ENCODE measurements around the gene FTH1.

FTH1 gene

DNA sequence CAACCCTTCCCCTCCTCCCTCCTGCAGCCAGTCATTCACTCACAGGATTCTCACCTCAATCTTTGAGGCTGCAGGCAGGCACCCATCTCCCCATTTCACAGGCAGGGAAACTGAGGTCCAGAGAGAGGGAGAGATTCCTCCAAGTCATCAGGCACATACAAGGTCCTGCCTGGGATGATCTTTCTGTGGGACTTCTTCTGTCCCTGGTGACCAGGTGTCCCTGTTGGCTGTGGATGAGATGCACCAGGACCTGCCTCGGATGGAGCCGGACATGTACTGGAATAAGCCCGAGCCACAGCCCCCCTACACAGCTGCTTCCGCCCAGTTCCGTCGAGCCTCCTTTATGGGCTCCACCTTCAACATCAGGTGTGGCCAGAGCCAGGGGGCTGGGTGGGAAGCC lies 7.8 kb downstream of the FTH1 start:
- Histone ChIP-seq H3K4me3 (ENCODE audit: low read length) (no peak overlapping the region), H4K20me1 (ENCODE audit: control insufficient read depth, insufficient read depth, low read depth, low read length) (peaks cover 17% of the 10 kb centered on the region), H3F3A (ENCODE audit: control insufficient read depth, insufficient read depth) (peaks cover 10% of the 10 kb centered on the region), H3K36me3 (ENCODE audit: control insufficient read depth, low read length) (peaks cover 23% of the 10 kb centered on the region), H3K4me2 (ENCODE audit: low read length) (no peak overlapping the region), H3K79me2 (ENCODE audit: control insufficient read depth, low read length) (no peaks in the 10 kb centered on the region), H3K4me1 (ENCODE audit: control insufficient read depth, low read length) (peaks cover 20% of the 10 kb centered on the region), H3K27me3 (ENCODE audit: control insufficient read depth, low read length) (no peaks in the 10 kb centered on the region; the same call in 1 of the 2 replicates), H3K9me2 (replicated peaks; ENCODE audit: control insufficient read depth, low read length) (no peaks in the 10 kb centered on the region), H3K27ac (ENCODE audit: low read depth, low read length) (no peak overlapping the region), H3K9me3 (ENCODE audit: control insufficient read depth, insufficient read depth, low read length) (no peaks in the 10 kb centered on the region)
- TF ChIP-seq EZH2phosphoT487 (IDR thresholded peaks at IDR 0.05; ENCODE audit: borderline replicate concordance, low read length), result no peak
- TF ChIP-seq, protein P1, sequence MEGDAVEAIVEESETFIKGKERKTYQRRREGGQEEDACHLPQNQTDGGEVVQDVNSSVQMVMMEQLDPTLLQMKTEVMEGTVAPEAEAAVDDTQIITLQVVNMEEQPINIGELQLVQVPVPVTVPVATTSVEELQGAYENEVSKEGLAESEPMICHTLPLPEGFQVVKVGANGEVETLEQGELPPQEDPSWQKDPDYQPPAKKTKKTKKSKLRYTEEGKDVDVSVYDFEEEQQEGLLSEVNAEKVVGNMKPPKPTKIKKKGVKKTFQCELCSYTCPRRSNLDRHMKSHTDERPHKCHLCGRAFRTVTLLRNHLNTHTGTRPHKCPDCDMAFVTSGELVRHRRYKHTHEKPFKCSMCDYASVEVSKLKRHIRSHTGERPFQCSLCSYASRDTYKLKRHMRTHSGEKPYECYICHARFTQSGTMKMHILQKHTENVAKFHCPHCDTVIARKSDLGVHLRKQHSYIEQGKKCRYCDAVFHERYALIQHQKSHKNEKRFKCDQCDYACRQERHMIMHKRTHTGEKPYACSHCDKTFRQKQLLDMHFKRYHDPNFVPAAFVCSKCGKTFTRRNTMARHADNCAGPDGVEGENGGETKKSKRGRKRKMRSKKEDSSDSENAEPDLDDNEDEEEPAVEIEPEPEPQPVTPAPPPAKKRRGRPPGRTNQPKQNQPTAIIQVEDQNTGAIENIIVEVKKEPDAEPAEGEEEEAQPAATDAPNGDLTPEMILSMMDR (IDR thresholded peaks at IDR 0.05; ENCODE audit: low read depth, low read length, poor library complexity, severe bottlenecking), result no peak

DNA sequence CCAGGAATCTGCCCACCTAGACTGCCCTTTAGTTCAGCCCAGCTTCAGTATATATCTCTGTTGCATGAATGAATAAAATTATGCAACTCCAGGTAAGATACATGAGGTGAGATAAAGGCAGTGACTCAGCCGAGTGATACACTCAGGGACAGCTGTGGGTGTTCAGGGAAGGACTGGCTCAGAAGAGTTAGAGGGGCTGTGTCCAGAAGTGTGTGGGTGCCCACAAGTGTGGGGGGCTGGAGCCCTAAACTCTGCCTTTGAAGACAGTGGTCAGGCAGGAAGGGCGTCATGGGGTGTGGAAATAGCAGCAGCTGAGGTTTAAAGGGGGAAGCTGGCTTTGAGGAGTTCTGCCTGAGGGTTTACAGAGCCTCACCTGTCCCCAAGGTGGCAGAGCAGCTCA lies 8.3 kb downstream of the FTH1 start:
- TF ChIP-seq, protein P1 (IDR thresholded peaks at IDR 0.05; ENCODE audit: low read depth, low read length, poor library complexity, severe bottlenecking), result no peak
- Histone ChIP-seq H3K36me3 (ENCODE audit: control insufficient read depth, low read length) (peaks cover 17% of the 10 kb centered on the region), H3F3A (ENCODE audit: control insufficient read depth, insufficient read depth) (peaks cover 7% of the 10 kb centered on the region), H3K4me1 (ENCODE audit: control insufficient read depth, low read length) (peaks cover 15% of the 10 kb centered on the region), H3K4me3 (ENCODE audit: low read length) (no peak overlapping the region), H3K27me3 (ENCODE audit: control insufficient read depth, low read length) (no peaks in the 10 kb centered on the region; the same call in 1 of the 2 replicates), H3K9me2 (replicated peaks; ENCODE audit: control insufficient read depth, low read length) (no peaks in the 10 kb centered on the region), H3K9me3 (ENCODE audit: control insufficient read depth, insufficient read depth, low read length) (no peaks in the 10 kb centered on the region), H3K27ac (ENCODE audit: low read depth, low read length) (no peak overlapping the region), H3K4me2 (ENCODE audit: low read length) (no peak overlapping the region), H4K20me1 (ENCODE audit: control insufficient read depth, insufficient read depth, low read depth, low read length) (peaks cover 13% of the 10 kb centered on the region), H3K79me2 (ENCODE audit: control insufficient read depth, low read length) (no peaks in the 10 kb centered on the region)

DNA sequence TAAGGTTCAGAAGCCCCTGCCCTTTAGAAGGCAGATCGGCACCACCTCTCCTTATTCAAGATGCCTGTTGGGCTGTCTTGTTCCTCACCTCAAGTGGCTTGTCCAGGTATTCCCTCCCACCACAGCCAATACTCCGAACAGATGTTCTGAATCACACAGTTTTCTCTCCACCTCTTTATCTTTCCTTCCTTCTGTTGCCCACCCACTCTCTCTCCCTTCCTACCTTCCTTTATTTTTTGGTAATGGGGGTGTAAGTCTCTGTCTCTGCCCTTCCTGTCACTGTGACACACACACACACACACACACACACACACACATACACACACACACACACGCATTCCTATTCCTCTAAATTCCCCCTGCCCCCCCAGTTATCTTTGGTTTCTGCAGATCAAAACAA lies 8.8 kb downstream of the FTH1 start:
- Histone ChIP-seq H3F3A (ENCODE audit: control insufficient read depth, insufficient read depth) (peaks cover 1% of the 10 kb centered on the region), H3K9me3 (ENCODE audit: control insufficient read depth, insufficient read depth, low read length) (no peaks in the 10 kb centered on the region), H3K4me3 (ENCODE audit: low read length) (no peak overlapping the region), H3K9me2 (replicated peaks; ENCODE audit: control insufficient read depth, low read length) (no peaks in the 10 kb centered on the region), H3K79me2 (ENCODE audit: control insufficient read depth, low read length) (no peaks in the 10 kb centered on the region), H4K20me1 (ENCODE audit: control insufficient read depth, insufficient read depth, low read depth, low read length) (peaks cover 13% of the 10 kb centered on the region), H3K36me3 (ENCODE audit: control insufficient read depth, low read length) (peaks cover 12% of the 10 kb centered on the region), H3K27me3 (ENCODE audit: control insufficient read depth, low read length) (no peaks in the 10 kb centered on the region; the same call in 1 of the 2 replicates), H3K4me2 (ENCODE audit: low read length) (no peak overlapping the region), H3K4me1 (ENCODE audit: control insufficient read depth, low read length) (peaks cover 9% of the 10 kb centered on the region), H3K27ac (ENCODE audit: low read depth, low read length) (no peak overlapping the region)
- TF ChIP-seq EZH2phosphoT487 (IDR thresholded peaks at IDR 0.05; ENCODE audit: borderline replicate concordance, low read length), result no peak
- TF ChIP-seq, protein P1 (IDR thresholded peaks at IDR 0.05; ENCODE audit: low read depth, low read length, poor library complexity, severe bottlenecking), result no peak

All from DOHH2 (cell line).